Osteocyte (in vitro differentiated cells): Measurements from ENCODE around the gene ATP8B4. TPM values are rescaled to one million over a fixed set of nuclear protein-coding genes. Genes with fewer than 3 reads are reported as not detected.

Experiments used
- DNase-seq: peaks from one replicate; pipeline ENCODE4 v3.0.0; 2021; ENCODE audit warnings: mixed read lengths; ENCODE audit not compliant: unreplicated experiment; ENCODE audit errors: extremely low spot score
- H3K27ac Mint-ChIP-seq: one replicate; pipeline ENCODE4 v1.8.0; 2021; ENCODE audit warnings: mild to moderate bottlenecking, mixed read lengths; ENCODE audit not compliant: unreplicated experiment
- H3K27me3 Mint-ChIP-seq: one replicate; pipeline ENCODE4 v1.8.0; 2021; ENCODE audit warnings: mixed read lengths; ENCODE audit not compliant: unreplicated experiment
- H3K36me3 Mint-ChIP-seq: one replicate; pipeline ENCODE4 v1.8.0; 2021; ENCODE audit warnings: mixed read lengths; ENCODE audit not compliant: unreplicated experiment
- H3K4me1 Mint-ChIP-seq: one replicate; pipeline ENCODE4 v1.8.0; 2021; ENCODE audit warnings: mixed read lengths; ENCODE audit not compliant: unreplicated experiment
- H3K4me3 Mint-ChIP-seq: one replicate; pipeline ENCODE4 v1.8.0; 2021; ENCODE audit warnings: mild to moderate bottlenecking, moderate library complexity, mixed read lengths; ENCODE audit not compliant: unreplicated experiment
- H3K9me3 Mint-ChIP-seq: one replicate; pipeline ENCODE4 v1.8.0; 2021; ENCODE audit warnings: mixed read lengths; ENCODE audit not compliant: unreplicated experiment
- CTCF ChIP-seq: fragments of 200-600 bp; sonication (generic); IDR thresholded peaks from 2 replicates; pipeline ENCODE4 v1.5.0; 2021; ENCODE audit warnings: antibody characterized with exemption, mild to moderate bottlenecking, moderate library complexity
- total RNA-seq: library from RNA; stranded (reverse); gene quantifications from 2 replicates; pipeline ENCODE4 v1.2.1, GENCODE V29; 2021

The ATP8B4 gene
- total RNA-seq, 1 donor from 2014 or later = not detected

- Mint-ChIP-seq H3K36me3 (no peaks in the 10 kb centered on the region), H3K27me3 (no peaks in the 10 kb centered on the region)
These were observed 228.3 kb downstream of the ATP8B4 start for GRCh38 chr15:49890689-49891088.

GRCh38 chr15:49889536-49889935 is 229.5 kb downstream of the ATP8B4 start:
- Mint-ChIP-seq H3K36me3 (no peaks in the 10 kb centered on the region), H3K27ac (no peak overlapping the region), H3K4me1 (no peaks in the 10 kb centered on the region), H3K9me3 (no peaks in the 10 kb centered on the region), H3K27me3 (no peaks in the 10 kb centered on the region), H3K4me3 (no peak overlapping the region)
- no peak for DNase-seq
- TF ChIP-seq CTCF = no peak

More at GRCh38 chr15:49890689-49891088, 228.3 kb downstream of the ATP8B4 start:
- TF ChIP-seq CTCF = no peak
- Mint-ChIP-seq H3K4me1 (no peaks in the 10 kb centered on the region), H3K4me3 (no peak overlapping the region), H3K9me3 (no peaks in the 10 kb centered on the region), H3K27ac (no peak overlapping the region)
- no peak for DNase-seq

- Mint-ChIP-seq H3K27me3 (no peaks in the 10 kb centered on the region), H3K36me3 (no peaks in the 10 kb centered on the region), H3K27ac (no peak overlapping the region), H3K4me1 (no peaks in the 10 kb centered on the region), H3K4me3 (no peak overlapping the region), H3K9me3 (no peaks in the 10 kb centered on the region)
- TF ChIP-seq CTCF = no peak
- DNase-seq = no peak
These were observed 230.3 kb downstream of the ATP8B4 start for GRCh38 chr15:49888734-49889133.

DNA sequence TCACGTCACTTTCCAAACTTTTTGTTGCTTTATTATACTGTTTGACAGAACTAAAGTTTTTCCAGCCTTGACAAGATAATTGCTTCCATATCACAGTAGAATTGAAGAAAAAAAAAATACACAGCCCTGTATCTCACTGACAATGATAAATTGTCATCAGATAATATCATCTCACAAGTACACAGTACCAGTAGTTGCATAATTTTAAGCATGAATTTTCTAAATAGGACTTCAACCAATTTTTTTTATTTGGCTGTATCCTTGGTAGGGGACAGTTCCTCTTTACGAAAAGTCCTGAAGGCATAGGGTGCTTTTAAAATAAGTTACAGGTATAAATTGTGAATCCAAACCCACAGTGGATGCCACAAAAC is 230.7 kb downstream of the ATP8B4 start:
- Mint-ChIP-seq H3K4me1 (no peaks in the 10 kb centered on the region), H3K27ac (no peak overlapping the region), H3K4me3 (no peak overlapping the region), H3K9me3 (no peaks in the 10 kb centered on the region), H3K36me3 (no peaks in the 10 kb centered on the region), H3K27me3 (no peaks in the 10 kb centered on the region)
- no peak for DNase-seq
- TF ChIP-seq CTCF = no peak

DNA sequence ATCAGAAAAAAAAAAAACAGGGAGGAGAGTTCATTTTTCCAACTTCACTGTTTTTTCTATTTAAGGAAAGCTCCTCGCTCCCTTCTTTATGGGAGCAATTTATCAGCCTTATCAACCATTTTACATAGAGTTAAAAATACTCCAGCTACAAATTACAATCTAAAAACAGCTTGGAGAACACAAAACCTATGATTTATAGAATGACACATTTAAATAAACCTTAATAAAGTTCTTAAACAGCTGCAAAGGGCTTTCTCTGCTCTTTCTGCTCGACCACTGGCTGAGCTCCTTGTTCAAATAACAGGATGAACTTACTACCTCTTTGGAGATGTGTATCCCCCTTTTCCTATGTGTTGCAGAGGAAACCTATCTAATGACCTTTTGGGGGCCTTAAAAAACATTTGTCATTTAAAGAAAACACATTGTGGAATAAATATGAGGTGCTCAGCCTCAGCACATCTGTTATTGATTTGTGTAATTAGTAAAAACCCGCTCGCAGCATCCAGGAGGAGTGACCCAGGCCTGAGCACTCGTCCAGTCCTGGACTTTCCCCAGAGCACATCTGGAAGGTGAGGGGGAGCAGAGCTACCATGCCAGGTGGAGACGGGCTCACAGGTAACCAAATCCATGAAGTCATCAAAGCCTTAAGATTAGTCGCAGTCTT is 231.2 kb downstream of the ATP8B4 start:
- Mint-ChIP-seq H3K27me3 (no peaks in the 10 kb centered on the region), H3K27ac (no peak overlapping the region), H3K9me3 (no peaks in the 10 kb centered on the region), H3K4me1 (no peaks in the 10 kb centered on the region), H3K4me3 (no peak overlapping the region), H3K36me3 (no peaks in the 10 kb centered on the region)
- no peak for TF ChIP-seq CTCF
- DNase-seq = no peak
